NCI-H82 (cell line): ENCODE results near the gene MAP7.
A peak's percentile ranks its signal among the peaks of the same experiment; 100 is the strongest.
"Not testable (repeated sequence)": the region's sequence is repeated elsewhere in the genome, so short reads cannot be mapped to it uniquely, and the experiment has no call there.

Source experiments
- DNase-seq: peaks from one replicate; lab custom pipeline; 2025; lab: John Stamatoyannopoulos, UW

The MAP7 gene

DNA sequence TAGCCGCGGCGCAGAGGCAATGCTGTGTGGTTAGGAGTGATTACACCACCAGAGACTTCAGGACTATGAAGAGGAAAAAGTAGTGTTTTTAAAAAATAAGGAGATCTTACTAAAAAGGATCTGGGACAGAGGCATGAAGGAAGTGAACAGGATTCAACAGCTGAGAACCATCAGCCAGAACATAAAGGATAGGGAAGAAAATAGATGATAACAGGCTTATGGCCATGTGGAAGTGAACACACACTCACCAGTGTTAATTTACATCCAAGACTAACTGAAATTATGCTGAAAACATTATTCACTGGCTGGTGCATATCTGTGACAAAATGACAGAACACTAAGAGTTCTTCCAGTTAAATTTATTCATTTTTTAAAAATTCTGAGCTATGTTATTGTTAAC, 213.1 kb downstream of the MAP7 start:
- DNase-seq: no peak

DNA sequence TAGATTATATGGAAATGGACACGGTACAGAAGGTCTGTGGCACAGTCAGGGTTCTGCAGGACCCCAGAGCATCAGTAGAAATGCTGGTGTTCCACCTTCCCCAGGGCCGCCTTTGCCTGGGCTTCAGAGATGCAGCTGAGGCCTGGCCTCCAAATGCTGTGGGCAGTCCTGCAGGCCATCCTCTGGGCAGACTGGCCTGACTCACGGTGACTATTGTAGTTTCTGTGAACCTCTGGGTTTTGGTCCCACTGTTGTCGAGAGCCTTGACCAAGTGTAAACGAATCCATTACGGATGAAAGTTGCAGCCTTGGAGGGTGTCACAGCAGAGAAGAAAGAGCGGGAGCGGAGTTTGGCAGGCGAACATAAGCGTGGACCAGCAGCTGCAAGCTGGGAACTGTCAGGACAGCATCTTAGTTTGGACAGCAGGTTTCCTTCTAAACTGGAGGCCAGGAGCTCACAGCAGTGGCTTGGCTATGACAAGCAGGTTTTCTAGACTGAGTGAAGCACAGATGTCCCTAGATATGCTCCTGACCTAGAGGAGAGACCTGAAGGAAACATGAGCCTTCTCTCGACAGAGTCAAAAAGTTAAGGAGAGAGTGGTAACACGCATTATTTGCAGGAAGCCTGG, 214.4 kb downstream of the MAP7 start:
- DNase-seq: no peak

DNA sequence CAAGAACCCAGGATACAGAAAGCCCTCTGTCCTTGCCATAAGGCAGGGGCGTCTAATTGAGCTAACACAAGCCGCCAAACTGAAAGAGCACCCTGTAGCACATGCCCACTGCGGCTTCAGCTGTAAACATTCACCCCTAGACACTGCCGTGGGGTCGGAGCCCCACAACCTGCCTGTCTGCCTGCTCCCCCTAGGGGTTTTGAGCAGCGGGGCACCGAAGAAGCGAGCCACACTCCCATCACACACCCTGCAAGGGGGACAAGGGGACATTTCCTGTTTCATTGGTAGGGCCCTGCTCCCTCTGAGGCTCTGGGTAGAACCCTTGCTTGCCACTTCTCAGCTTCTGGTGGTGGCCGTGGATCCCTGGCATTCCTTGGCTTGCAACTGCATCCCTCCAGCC, 215.4 kb downstream of the MAP7 start:
- peak; percentile 14 for DNase-seq

DNA sequence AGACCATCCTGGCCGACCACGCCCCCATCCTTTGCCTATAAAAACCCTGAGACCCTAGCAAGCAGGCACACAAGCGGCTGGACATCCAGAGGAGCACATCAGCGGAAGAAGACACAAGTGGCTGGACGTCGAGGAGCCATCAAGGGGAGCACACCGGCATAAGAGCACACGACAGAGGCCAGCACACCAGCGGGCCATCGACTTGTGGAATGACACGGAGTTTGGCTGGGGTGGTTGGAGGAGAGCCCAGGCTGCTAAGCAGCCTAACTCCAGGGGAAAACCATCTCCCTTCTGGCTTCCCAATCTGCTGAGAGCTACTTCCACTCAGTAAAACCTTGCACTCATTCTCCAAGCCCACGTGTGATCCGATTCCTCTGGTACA, 215.8 kb downstream of the MAP7 start:
- no peak for DNase-seq

DNA sequence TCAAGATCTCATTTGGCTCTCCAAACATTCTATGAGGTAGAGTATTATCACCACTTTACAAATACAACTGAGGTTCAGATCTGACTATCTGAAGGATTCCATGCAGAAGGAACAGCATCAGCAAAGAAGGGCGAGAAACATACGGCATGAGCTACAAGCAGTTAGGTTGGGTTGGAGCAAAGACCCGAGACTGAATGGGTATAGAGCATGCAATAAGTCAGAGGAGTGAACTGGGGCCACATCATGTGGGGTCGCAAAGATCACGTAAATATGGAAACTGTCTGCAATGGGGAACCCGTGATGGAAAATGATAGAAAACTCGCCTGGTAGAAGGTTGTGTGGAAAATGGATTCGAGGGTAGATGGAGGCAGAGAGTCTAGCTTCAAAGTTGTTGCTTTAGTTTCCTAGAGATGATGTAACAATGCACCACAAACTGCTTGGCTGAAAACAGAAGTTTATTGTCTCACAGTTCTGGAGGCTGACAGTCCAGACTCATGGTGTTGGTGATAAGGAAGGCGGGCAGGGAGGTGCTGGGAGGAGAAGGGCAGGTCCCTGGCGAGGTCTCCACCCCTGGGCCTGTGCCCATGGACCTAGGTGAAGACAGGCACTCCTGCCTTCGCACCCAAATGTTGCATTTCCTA, 216.3 kb downstream of the MAP7 start:
- DNase-seq: no peak

DNA sequence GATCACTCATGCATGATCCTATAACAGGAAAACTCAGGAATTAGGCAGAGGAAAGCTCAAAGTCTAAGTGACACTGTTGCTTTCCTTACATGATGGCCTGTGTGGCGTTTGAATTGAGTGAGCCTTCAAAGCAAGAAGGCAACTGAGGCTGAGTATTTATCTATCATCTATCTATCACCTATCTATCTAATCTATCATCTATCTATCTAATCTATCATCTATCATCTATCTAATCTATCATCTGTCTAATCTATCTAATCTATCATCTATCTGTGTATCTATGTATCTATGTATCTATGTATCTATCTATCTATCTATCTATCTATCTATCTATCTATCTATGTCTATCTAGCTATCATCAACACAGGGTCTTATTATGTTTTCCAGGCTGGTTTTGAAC, 218.8 kb downstream of the MAP7 start:
- no peak for DNase-seq

DNA sequence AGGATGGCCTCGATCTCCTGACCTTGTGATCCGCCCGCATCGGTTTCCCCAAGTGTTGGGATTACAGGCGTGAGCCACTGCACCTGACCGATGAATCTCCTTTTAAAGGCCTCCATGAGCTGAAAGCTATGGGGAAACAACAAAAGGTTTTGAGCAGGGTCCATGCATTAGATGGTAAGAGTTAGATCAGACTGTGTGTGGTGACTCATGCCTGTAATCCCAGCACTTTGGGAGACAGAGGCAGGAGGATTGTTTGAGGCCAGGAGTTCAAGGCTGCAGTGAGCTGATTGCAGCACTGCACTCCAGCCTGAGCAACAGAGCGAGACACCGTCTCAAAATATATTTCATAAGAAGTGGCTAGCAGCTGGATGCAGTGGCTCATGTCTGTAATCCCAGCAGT, 219.6 kb downstream of the MAP7 start:
- DNase-seq: no peak

DNA sequence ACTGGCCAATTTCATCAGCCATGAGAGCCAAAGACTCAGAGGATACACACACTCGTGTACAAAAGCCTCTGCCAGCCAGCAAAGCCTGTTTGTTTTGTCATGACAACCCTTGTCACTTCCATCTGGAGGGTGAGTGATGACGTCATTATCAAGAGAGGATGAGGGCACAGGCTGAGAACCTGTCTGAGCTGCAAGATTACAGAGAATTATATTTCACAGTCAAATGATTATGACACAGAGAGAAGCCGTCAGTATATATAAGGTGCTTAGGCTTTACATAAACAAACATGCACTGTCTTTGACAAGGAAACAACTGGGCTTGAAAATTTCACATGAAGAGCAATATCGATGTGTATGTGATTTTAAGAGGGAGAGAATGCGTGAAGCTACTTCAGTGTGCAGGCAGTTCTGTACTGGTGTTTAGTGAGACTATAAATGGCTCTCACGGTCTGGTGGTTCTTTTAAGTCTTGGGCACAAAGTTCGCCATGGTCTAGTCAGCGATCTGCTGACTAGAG, 224.1 kb downstream of the MAP7 start:
- DNase-seq: peak; percentile 90

DNA sequence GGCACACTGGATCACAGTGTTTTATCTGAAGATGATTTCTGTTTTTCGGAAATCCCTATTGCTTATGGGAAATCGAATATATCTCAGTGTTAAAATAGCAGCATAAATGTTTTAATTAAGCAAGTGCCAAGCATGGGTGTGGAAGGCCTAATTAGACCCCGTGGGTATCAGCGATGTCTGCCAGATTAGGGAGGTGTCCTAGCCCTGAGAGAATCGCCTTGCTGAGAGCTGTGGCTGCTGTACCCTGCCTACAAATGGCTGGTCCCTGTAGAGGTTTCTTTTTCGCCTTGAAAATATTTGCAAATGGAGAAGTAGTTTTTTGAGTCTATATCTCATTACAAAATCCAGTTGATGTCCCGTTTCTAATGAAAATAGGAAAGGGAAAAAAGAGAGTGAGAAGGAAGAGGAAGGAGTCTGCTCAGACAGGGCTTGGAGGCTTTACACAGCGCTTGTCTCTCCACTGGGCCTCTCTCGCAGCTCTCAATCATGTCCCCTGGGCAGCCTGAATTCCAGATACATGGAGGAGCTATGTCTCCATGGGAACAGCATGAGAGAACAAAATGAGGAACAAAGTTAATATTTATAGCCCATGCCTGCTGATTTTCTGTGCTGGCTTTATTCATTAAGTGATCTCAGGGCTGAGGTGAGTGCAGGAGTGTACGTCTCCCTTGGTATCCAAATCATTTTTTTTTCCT, 225.4 kb downstream of the MAP7 start:
- DNase-seq: peak; percentile 39

DNA sequence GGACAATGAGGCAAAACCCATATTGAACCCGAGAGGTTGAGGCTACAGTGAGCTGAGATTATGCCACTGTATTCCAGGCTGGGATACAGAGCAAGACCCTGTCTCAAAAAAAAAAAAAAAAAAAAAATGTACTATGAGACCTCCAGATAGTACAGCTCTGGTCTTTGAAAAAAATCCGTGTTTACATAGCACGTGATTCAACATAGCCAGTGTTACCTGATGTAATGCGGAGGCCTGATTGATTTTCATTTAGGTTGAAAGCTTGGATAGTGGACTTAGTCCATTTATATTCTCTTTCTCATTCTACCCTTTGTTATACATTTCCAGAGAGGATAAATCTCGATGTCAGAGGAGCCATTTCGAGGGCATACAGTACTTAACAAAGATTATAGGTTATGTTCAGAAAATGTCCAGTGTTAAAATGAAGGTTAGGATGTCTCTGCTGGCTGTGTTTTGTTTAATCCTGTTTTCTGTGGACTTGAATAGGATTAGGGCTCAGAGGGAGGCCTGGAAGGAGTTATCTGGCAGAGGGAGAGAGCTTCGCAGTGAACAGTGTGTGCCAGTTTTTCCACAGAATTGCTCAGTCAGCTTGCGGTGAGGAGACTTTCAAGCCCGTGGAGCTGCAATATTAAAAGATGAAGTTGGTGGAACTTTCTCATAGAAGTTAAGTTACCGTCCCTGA, 226.7 kb downstream of the MAP7 start:
- peak; percentile 94 for DNase-seq

DNA sequence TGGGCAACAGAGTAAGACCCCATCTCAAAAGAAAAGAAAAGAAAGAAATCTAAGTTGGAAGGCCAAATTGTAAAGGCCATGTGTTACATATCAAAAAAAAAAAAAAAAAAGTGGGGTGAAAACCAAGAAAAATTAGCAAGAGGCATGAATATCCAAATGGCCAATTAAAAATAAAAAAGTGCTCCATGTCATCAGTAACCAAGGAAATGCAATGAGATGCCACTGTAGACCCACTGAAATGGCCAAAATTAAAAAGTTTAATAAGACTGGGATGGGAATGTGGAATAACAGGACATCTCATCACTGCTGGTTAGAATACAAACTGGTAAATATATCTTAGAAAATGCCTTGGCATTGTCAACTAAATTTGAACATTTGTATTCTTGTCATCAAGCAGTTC, 230.5 kb downstream of the MAP7 start:
- DNase-seq: no peak

DNA sequence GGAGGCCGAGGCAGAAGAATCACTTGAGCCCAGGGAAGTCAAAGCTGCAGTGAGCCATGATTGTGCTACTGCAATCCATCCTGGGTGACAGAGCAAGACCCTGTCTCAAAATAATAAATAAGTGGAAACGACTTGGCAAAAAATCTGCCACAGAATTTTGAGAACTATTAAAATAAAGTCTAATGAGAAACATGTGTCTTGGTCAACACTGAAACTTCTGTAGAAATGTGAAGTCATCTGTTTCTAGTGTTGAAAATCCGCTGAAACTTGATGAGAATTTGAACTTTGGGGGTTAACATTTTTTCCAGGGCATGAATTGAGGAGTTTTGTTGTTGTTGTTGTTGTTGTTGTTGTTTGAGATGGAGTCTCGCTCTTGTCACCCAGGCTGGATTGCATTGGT, 231.5 kb downstream of the MAP7 start:
- no peak for DNase-seq

DNA sequence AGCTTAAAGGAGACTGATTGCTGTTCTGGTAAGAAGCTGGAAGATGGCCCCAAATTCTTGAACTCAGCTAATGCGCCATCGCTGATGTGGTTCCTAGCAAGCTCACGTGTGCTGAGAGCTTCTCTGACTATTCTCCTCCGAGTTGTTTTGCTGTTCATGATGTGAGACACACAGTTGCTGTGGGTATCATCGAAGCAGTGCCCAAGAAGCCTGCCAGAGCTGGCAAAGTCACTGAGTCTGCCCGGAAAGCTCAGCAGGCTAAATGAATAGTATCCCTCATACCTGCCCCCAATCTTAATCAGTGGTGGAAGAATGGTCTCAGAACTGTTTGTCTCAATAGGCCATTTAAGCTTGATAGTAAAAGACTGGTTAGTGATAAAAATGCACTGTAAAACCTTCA, 232.3 kb downstream of the MAP7 start:
- no peak for DNase-seq

DNA sequence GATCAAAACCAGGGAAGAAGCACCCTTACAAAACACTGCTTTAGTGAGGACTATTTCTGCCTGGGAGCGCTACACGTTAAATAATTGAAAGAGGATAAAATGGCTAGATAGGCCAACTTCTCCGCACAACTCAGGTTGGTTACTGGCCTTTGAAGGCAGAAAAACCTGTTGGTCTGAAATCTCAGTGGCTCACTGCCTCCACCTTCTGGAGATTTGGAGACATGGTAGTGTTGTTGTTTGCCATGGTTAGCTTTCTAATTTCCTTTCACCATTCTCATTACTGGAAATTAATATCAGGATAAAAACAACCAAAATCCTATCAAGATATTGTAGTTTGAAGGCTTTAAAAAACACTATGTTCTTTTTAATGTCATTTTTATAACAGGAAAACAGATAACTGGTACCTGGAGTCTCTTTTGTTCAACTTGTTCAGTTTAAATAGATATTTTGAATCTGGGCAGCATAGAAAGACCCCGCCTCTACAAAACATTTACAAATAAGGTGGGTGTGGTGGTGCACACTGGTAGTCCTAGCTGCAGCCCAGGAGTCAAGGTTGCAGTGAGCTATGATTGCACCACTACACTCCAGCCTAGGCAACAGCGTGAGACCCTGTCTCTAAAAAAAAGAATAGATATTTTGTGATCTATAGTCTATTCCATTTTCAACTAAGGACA, 233.1 kb downstream of the MAP7 start:
- peak; percentile 82 for DNase-seq

DNA sequence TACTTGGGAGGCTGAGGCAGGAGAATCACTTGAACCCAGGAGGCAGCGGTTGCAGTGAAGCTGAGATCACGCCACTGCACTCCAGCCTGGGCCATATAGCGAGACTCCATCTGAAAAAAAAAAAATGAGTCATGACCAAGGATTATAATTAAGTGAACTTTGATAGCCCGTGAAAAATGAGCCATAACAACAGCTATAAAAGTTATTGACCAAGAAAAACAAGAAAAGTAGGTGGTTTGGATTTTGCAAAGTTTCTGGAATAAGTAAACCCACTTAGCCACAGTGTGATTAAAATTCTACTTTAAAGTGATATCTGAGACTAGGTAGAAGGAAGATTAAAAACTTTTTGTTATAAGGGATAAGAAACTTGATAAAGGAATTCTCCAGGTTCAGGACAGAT, 234.6 kb downstream of the MAP7 start:
- DNase-seq: no peak

DNA sequence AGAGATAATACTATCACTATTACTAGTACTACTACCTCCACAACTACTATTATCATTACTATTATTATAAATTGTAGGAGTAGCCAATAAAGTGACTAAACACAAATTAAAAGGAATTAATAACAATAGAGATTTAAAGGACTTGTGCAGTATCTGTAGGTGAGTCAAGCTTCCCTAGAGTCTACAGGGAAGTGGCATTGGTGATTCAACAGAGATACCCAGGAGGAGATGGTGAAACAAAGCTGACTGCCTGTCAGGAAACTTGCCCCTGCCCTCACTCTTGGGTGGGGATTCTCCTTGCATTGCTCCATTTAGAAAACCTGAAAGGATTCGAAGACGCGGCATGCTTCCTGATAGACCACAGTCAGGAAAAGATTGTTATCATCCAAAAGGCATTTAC, 237.2 kb downstream of the MAP7 start:
- no peak for DNase-seq

DNA sequence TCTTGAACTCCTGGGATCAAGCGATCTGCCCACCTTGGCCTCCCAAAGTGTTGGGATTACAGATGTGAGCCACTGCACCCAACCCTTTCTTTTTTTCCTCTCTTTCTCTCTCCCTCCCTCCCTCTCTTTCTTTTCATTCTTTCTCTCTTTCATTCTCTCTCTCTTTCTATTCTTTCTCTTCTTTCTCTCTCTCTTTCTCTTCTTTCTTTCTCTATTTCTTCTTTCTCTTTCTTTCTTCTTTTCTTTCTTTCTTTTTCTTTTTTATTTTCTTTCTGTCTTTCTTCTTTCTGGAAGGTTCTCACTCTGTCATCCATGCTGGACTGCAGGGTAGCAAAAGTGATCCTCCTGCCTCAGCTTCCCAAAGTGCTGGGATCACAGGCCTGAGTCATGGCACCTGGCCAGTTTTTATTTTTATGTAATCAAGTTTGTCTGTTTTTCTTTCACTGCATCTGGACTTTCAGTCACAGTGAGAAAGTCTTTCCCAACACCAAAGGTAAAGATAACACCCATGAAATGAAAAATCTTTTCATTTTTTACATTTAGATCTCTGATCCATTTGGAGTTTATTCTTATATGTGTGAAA, 240.4 kb downstream of the MAP7 start:
- no peak for DNase-seq

DNA sequence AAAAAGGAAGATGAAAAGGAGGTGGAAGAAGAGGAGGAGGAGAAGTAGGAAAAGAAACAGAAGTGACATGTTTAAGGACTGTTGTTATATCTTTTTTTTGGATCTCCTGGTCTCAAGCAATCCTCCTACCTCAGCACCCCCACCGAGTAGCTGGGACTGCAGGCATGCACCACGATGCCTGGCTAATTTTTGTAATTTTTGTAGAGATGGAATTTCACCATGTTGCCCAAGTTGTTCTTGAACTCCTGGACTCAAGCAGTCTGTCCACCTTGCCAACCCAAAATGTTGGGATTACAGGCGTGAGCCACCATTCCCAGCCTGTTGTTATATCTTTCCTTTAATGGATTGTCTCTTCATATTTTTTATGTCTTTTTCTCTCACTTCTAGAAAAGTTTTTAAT, 241.1 kb downstream of the MAP7 start:
- no peak for DNase-seq

DNA sequence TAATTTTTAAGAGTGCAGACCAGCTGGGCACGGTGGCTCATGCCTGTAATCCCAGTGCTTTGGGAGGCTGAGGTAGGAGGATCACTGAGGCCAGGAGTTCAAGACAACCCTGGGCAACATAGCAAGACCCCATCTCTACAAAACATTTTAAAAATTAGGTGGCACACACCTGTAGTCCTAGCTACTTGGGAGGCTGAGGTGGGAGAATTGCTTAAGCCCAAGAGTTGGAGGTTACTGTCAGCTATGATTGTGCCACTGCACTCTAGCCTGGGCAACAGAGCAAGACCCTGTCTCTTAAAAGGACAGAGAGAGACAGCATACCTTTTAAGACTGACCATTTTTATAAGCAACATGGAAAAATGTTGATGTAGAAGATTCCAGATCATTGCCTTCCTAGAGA, 241.8 kb downstream of the MAP7 start:
- DNase-seq: not testable (repeated sequence)

DNA sequence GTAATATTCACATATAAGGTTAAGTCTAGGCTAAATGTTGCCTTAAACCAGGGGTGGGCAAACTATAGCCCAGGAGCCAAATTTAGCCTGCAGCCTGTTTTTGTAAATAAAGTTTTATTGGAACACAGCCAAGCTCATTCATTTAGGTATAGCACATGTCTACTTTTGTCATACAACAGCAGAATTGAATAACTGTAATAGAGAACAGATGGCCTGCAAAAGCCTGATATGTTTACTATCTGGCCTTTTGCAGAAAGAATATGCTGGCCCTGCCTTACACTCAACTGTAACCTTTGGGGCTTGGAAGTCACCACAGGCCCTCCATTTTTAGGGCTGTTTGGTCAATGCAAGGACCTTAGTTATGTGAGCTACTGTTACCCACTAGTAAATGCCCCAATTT, 242.9 kb downstream of the MAP7 start:
- DNase-seq: no peak

DNA sequence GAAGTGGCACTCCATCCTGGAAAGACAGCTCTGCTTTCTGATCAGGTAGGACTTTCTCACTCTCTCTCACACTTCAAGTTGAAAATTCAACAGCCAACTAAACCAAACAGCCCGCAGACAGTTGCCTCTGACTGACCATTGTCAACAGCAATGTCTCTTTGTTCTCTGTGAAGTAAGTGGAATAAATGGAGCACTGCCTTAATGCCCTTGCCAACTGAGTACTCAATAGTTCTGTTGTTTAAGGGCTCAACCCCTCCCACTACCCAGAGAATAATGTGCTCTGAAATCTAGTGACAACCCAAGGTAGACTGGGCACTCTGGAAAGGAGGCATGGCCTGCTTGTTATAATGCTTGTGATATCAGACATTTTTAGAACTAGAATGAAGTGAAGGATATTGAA, 243.8 kb downstream of the MAP7 start:
- no peak for DNase-seq

DNA sequence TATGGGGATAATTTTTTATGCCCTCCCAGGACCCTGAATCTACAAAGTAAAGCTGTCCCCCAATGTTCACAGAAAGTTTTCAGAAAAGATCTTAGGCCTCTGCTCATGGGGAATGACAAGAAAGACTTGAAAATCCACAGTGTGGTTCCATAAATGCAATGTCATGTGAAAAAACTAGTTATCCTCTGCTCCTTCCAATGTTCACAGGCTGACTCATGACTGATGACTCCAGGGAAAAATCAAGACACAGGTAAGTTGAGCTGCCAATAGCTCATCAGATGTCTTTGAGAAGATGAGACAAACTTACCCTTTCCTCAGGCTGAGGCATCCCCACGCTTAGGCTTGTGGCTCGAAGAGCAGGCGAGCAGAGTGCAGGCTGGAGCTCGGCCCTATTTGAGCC, 245.8 kb downstream of the MAP7 start:
- no peak for DNase-seq
